Prostate gland (tissue), 2 donors: ENCODE results near the gene FCF1. TPM values are rescaled to one million over a fixed set of nuclear protein-coding genes. Genes with fewer than 3 reads are reported as not detected.

Experiments
- DNase-seq: peaks from one replicate; pipeline ENCODE4 v3.0.0-alpha.2; 2019; ENCODE audit warnings: low spot score
- H3K27ac ChIP-seq, 2 donors: fragments of 200-600 bp; sonication (generic); 2 replicates each; pipeline ENCODE4 v1.5.1; 2017 to 2019
- H3K27me3 ChIP-seq: fragments of 200-600 bp; sonication (generic); replicated peaks from 2 replicates; pipeline ENCODE4 v1.5.1; 2019; ENCODE audit not compliant: insufficient read depth
- H3K36me3 ChIP-seq, 2 donors: fragments of 200-600 bp; sonication (generic); 1 replicate in 1 of 2; 2 replicates in 1 of 2; pipeline versions ENCODE4 v1.5.1 to v1.8.1; 2017 to 2019
- H3K4me1 ChIP-seq: fragments of 200-600 bp; sonication (generic); replicated peaks from 2 replicates; pipeline ENCODE4 v1.5.1; 2019
- H3K4me3 ChIP-seq, 2 donors: fragments of 200-600 bp; sonication (generic); 2 replicates each; pipeline ENCODE4 v1.5.1; 2017 to 2019
- H3K9me3 ChIP-seq: fragments of 200-600 bp; sonication (generic); 2 replicates; pipeline ENCODE4 v1.5.1; 2017
- CTCF ChIP-seq, 4 experiments: fragments of 200-600 bp in 2 of 4; fragments of 450-650 bp in 2 of 4; sonication (generic) in 2 of 4; IDR thresholded peaks; 1 replicate in 3 of 4; 2 replicates in 1 of 4; pipeline ENCODE4 v1.5.1; 2016 to 2019; ENCODE audit warnings: antibody characterized with exemption in 4 of 4, mild to moderate bottlenecking in 2 of 4, moderate library complexity in 2 of 4
- POLR2A ChIP-seq: fragments of 450-650 bp; IDR thresholded peaks from one replicate; pipeline ENCODE4 v1.6.1; 2016; ENCODE audit warnings: antibody characterized with exemption, mild to moderate bottlenecking
- POLR2AphosphoS5 ChIP-seq: sonication (generic); formaldehyde crosslinking; IDR thresholded peaks from one replicate; pipeline ENCODE4 v1.6.1; 2017; ENCODE audit warnings: antibody characterized with exemption
- WGBS: methylation state at CpG from one replicate; pipeline ENCODE4 v1.1.5; 2018; 5-methylcytosine and 5-hydroxymethylcytosine counted together
- intact Hi-C: fragments of 100-400 bp; cut with DNase I; formaldehyde crosslinking; loops from one replicate; pipeline ENCODE4 v1.14.2; 2022
- total RNA-seq, 2 donors: library from RNA; depleted of rRNA; stranded (reverse); fragments of >200 nt; gene quantifications; one replicate each; pipeline ENCODE4 v1.1.0, GENCODE V29; 2016

FCF1 gene
- total RNA-seq, 2 donors from 2014 or later: 24.2 to 26.0 TPM

GRCh38 chr14:74697543-74697942 lies 15.4 kb upstream of the FCF1 start:
- TF ChIP-seq POLR2AphosphoS5 (no peak), CTCF (IDR thresholded peaks at IDR 0.05) (no peak), POLR2A (no peak)
- H3K27ac ChIP-seq: no peak overlapping the region
- 86% methylated on average over 2 of the region's 2 CpGs for WGBS

GRCh38 chr14:74697976-74698375 lies 15.0 kb upstream of the FCF1 start:
- no peak for DNase-seq
- no peaks in the 10 kb centered on the region for H3K36me3 ChIP-seq
- intact Hi-C loops: no loop called here
- no peak overlapping the region for H3K27ac ChIP-seq
- whole genome bisulfite sequencing: 89% methylated on average over 2 of the region's 2 CpGs
- no peaks in the 10 kb centered on the region for H3K27me3 ChIP-seq
- TF ChIP-seq POLR2A: no peak
- TF ChIP-seq CTCF (IDR thresholded peaks at IDR 0.05): no peak
- no peak for TF ChIP-seq POLR2AphosphoS5
- no peak overlapping the region for H3K4me3 ChIP-seq
- no peaks in the 10 kb centered on the region for H3K9me3 ChIP-seq
- H3K4me1 ChIP-seq: no peaks in the 10 kb centered on the region

More at GRCh38 chr14:74697543-74697942, 15.4 kb upstream of the FCF1 start:
- no peak for DNase-seq
- Histone ChIP-seq H3K36me3 (no peaks in the 10 kb centered on the region), H3K4me3 (no peak overlapping the region), H3K27me3 (no peaks in the 10 kb centered on the region), H3K4me1 (no peaks in the 10 kb centered on the region), H3K9me3 (no peaks in the 10 kb centered on the region)
- intact Hi-C loops: no loop called here

GRCh38 chr14:74698465-74698864 lies 14.5 kb upstream of the FCF1 start:
- intact Hi-C loops: no loop called here
- no peaks in the 10 kb centered on the region for H3K9me3 ChIP-seq
- H3K36me3 ChIP-seq: no peaks in the 10 kb centered on the region
- H3K4me1 ChIP-seq: no peaks in the 10 kb centered on the region
- no peak overlapping the region for H3K4me3 ChIP-seq
- H3K27ac ChIP-seq: no peak overlapping the region
- WGBS: 98% methylated on average over 4 of the region's 4 CpGs
- TF ChIP-seq POLR2A: no peak
- no peak for TF ChIP-seq POLR2AphosphoS5
- no peak for TF ChIP-seq CTCF (IDR thresholded peaks at IDR 0.05)
- no peaks in the 10 kb centered on the region for H3K27me3 ChIP-seq
- no peak for DNase-seq

GRCh38 chr14:74702293-74702692 lies 10.7 kb upstream of the FCF1 start:
- no peak for DNase-seq
- H3K27ac ChIP-seq: no peak overlapping the region
- 88% methylated on average over 2 of the region's 2 CpGs for WGBS

More at GRCh38 chr14:74702293-74702692, 10.7 kb upstream of the FCF1 start:
- H3K9me3 ChIP-seq: no peaks in the 10 kb centered on the region
- no peak overlapping the region for H3K4me3 ChIP-seq
- no peaks in the 10 kb centered on the region for H3K36me3 ChIP-seq
- TF ChIP-seq POLR2AphosphoS5: no peak
- TF ChIP-seq CTCF (IDR thresholded peaks at IDR 0.05): no peak
- no peak for TF ChIP-seq POLR2A
- H3K27me3 ChIP-seq: no peaks in the 10 kb centered on the region
- H3K4me1 ChIP-seq: no peaks in the 10 kb centered on the region
- intact Hi-C loops: no loop called here
